Globus pallidus (tissue), 1 donor: ENCODE results near the gene WIF1.

ENCODE experiments used
- DNase-seq: peaks from one replicate; pipeline ENCODE4 v3.0.0-alpha.2; 2015; ENCODE audit warnings: low spot score

WIF1 gene

DNA sequence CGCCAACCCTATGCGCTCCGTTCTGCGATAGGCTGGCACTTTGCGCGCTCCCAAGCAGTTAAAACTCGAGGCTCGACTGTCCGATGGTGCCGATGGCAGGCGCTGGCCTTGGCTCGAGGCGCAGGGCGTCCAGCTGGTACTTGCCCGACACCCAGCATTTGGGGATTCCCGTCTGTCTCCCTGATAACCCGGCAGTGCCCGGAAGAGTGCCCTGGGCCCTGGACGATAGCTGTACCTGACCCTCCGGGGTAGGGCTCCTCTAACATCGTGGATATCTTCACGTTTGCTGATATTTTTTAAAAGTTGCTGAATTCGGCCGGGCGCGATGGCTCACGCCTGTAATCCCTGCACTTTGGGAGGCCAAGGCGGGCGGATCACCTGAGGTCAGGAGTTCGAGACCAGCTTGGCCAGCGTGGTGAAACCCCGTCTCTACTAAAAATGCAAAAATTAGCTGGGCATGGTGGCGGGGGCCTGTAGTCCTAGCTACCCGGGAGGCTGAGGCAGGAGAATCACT is 908 bp upstream of the WIF1 start:
- DNase-seq = no peak

DNA sequence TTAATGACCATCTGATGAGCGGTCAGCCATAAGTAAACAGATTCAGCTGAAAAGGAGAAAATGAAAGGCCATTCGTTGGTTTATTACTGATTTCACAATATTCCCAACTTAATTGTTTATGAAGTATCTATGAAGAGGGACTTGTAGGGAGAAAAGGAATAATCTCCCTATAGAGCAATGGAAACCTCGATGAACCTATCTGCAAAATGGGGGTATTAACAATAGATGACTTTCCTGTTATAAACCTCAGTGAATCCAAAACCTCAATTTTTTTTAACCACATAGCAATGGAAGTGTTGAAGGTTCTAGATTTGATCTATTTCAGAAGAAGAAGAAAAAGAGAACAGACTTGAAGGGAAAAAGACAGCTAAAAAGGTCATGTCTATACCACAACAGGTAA is 2.0 kb downstream of the WIF1 start:
- no peak for DNase-seq

- no peak for DNase-seq
These were observed 7.5 kb downstream of the WIF1 start for GRCh38 chr12:65113621-65114035.

GRCh38 chr12:65106948-65107347 is 14.2 kb downstream of the WIF1 start:
- DNase-seq = no peak

DNA sequence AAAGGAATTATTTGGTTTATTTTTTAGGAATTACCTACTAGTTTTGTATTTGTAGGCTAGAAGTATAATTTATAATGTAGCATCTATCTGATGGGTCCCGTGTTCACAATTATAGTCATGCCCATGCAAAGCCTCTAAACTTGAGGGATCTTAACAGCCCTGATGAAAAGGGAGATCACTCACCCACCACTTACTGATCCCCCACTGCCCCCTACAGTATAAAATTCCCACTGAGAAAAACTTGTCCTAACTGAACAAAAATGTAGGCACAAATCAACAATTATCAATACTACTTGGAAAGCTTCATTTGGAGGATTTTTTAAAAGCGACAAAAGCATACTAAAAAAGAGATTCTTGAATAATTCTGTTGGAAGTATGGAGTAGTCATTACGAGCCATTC is 21.0 kb downstream of the WIF1 start:
- DNase-seq = no peak

DNA sequence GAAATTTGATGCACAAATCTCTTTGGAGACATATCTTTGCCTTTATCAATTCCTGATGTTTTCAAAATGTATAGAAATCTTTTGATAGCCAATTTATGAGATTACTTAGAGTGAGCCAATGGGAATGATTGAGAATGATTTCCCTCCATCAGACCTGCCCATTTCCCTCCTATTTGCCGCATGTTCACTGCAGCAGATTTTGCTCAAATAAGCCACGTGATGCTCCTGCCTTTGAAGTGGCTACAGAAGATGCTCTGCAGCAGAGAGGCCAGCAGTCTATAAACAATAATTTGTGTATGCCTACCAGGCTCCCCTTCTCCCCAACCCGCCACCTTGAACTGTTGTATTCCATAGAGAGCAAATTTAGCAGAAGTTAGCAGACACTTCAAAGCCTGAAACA is 21.9 kb downstream of the WIF1 start:
- no peak for DNase-seq

DNA sequence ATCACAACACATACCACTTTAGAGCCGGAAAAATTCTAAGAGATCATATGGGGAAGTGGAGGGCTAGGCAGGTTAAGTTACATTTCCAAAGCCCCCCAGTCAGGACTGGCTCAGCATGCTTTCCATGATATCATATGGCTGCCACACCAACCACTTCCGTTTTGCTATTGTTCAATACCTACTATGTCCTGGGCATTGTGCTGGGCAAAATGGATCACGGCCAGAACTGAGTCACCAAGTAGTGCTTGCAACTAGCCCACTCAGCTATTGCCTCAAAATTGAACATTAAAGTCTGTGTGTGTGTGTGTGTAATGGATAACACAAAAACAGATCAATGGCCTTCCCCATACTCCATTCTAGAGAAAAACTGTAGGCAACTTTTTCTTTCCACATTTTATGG is 22.7 kb downstream of the WIF1 start:
- DNase-seq = no peak

DNA sequence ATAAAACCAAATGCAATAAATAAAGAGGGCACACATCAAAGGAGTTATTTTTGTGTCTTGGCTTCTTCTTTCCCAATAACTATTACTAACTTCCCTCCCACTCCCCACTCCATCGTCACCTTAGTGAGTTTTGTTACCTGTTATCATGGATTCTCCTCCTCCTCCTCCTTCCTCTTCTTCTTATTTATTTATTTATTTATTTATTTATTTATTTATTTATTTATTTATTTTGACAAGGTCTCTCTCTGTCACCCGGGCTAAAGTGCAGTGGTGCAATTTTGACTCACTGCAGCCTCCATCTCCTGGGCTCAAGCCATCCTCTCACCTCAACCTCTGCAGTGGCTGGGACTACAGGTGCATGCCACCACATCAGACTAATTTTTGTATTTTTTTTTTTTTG is 26.4 kb downstream of the WIF1 start:
- no peak for DNase-seq

GRCh38 chr12:65093606-65094005 is 27.5 kb downstream of the WIF1 start:
- DNase-seq = no peak

GRCh38 chr12:65090461-65090860 is 30.6 kb downstream of the WIF1 start:
- no peak for DNase-seq

GRCh38 chr12:65086236-65086635 is 34.9 kb downstream of the WIF1 start:
- no peak for DNase-seq

DNA sequence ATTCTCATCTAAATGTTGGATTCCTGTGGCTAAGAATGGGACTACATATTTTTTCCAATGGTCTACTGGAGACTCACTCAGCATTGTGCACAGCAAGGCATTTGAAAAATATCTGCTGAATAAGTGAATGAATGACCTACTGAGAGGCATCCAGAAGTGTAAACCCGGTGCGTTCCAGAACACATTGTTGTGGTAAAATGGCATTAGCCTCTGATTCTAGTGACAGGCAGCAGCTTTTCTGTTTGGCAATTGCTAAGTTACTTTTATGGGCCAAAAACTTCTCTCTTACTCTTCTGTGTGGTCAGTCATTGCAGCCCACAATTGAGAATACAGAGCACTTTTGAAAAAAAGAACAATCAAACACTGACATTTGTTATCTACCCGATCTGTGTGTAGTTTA is 36.5 kb downstream of the WIF1 start:
- no peak for DNase-seq

- DNase-seq = no peak
These were observed 37.5 kb downstream of the WIF1 start for GRCh38 chr12:65083581-65083980.

- no peak for DNase-seq
These were observed 38.7 kb downstream of the WIF1 start for GRCh38 chr12:65082406-65082805.

GRCh38 chr12:65081496-65081895 is 39.6 kb downstream of the WIF1 start:
- no peak for DNase-seq

DNA sequence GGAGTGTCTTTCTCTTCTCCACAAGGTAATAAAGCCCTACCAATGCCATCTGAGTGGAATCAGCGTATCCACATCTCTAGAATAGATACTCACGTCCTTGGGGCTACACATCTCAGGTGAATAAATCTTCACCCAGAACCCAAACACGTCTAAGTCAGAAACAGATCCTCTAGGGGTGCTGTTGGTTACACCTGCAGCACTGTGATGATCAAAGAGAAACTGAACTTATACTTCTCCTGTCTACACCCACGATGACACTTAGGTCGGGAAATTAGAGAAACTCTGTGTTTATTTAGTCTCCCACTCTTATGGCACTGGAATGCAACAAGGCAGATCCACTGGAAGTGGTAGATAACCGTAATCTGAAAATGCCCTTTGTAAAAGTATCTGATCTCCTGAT is 46.2 kb downstream of the WIF1 start:
- no peak for DNase-seq

DNA sequence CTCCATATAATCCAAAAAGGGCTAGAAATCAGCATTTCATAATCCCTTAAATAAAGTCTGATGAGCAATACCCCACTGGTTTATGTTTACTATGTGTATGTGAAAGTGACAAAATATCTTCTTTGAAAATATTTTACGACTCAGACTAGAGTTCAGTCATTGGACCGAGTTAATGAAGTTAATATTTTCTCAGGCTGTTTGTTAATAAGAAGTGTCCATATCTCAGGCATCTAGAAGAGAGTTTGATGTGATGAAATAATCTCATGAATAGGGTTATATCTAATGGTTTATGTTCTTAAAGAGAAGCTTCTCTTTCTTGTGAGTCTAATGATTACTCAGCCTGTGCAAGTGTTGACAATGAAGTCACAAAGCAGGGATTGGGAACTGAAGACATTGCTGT is 51.8 kb downstream of the WIF1 start:
- DNase-seq = no peak

DNA sequence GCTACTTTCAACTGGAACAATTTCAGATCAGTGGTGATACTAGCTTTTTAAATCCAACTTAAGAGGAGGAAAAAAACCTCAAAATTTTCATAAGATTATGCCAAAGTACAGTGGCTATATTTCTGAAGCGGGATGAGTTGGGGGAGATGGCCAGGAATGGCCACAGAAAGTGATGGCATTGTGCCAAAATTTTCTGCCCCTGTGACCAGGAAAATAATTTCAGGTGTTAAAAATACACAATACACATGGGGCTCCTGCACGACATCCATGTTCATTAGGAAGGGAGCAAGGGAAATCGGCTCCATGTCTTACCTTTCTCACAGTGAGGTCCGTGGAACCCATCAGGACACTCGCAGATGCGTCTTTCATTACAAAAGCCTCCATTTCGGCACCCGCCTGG is 53.7 kb downstream of the WIF1 start:
- no peak for DNase-seq

DNA sequence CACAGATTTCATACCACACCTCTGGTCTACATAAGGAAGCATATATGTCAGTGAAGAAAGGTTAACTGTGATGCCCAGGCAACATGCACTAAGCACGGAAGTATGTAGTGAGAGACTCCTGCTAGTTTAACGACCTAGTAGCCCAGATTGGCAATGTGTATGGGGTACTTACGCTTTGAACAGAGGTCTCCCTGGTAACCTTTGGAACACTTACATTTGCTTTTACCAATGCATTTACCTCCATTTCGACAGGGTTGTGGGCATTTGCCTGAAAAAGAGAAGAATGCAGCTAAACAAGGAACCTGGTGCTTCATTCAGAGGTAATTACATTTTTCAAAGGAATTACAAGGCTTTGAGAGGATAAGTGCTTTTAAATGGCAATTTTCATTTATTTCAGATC is 65.2 kb downstream of the WIF1 start:
- DNase-seq = no peak

GRCh38 chr12:65051218-65051617 is 69.9 kb downstream of the WIF1 start:
- DNase-seq = no peak

DNA sequence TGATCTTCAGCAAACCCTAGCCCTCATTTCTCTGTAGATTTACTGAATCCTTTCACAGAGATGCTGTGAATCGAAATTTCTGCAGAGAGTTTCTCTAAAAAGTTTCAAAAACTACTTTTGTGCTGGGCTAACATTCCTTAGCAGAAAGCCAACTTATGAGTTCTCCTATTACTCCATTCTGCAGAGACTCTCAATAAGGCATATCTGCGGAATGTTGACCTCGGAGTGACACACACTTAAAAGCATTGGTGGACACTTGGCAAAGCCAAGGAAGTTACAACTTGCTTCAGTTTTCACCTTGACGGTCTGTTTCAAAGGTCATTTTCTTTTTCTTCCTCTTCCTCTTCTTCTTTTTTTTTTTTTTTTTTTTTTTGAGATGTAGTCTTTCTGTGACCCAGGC is 75.8 kb downstream of the WIF1 start:
- DNase-seq = no peak

GRCh38 chr12:65039301-65039700 is 81.8 kb downstream of the WIF1 start:
- no peak for DNase-seq

GRCh38 chr12:65025136-65025535 is 96.0 kb downstream of the WIF1 start:
- no peak for DNase-seq

- no peak for DNase-seq
These were observed 97.6 kb downstream of the WIF1 start for GRCh38 chr12:65023485-65023884.

- no peak for DNase-seq
These were observed 98.1 kb downstream of the WIF1 start for GRCh38 chr12:65022960-65023359.
